ENCODE data around the gene SOX8.
A peak's percentile ranks its signal among the peaks of the same experiment; 100 is the strongest.

SOX8 gene

GRCh38 chr16:937311-937710 is 44.3 kb upstream of the SOX8 start:
- TF ChIP-seq PKNOX1 (IDR thresholded peaks at IDR 0.05) (peak; percentile 34; the same call in 1 of the 2 replicates), ZNF384 (IDR thresholded peaks at IDR 0.05) (no peak)
- DNase-seq (ENCODE audit: extremely low spot score) = no peak
- POLR2A ChIA-PET = no interaction called here

DNA sequence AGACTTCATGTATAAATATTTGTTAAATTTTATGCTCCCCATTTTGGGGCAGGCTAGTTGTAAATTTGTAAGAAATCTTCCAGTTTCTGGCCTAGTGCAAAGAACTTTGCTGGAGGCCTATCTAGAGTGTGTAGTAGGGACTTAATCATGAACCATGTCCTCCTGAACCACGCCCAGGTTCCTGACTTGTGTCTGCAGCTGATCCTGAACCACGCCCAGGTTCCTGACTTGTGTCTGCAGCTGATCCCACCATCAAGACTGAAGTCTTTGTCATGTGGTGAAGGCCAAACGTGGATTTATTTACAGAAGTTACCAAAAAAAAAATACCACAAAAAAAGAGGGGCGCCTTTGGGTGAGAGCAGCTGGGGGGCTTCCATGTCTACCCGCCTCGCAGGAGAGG is 43.8 kb upstream of the SOX8 start:
- no peak for DNase-seq (ENCODE audit: extremely low spot score)
- ChIA-PET CTCF (no interaction called here), POLR2A (no interaction called here)
- TF ChIP-seq LEF1 (IDR thresholded peaks at IDR 0.05; ENCODE audit: borderline replicate concordance) (no peak), ZNF384 (IDR thresholded peaks at IDR 0.05) (no peak), TARDBP (IDR thresholded peaks at IDR 0.05) (no peak), L3MBTL2 (conservative IDR thresholded peaks at IDR 0.05) (no peak), PKNOX1 (IDR thresholded peaks at IDR 0.05) (no peak), CTBP1 (IDR thresholded peaks at IDR 0.05; ENCODE audit: borderline replicate concordance) (no peak), SP1 (IDR thresholded peaks at IDR 0.05) (no peak), FOXK2 (IDR thresholded peaks at IDR 0.05) (no peak), ELF4 (IDR thresholded peaks at IDR 0.05) (no peak), HDGF (IDR thresholded peaks at IDR 0.05; ENCODE audit: borderline replicate concordance) (no peak), ARNT (IDR thresholded peaks at IDR 0.05) (no peak), NFRKB (IDR thresholded peaks at IDR 0.05) (no peak), FOXA1 (IDR thresholded peaks at IDR 0.05) (no peak), SUZ12 (IDR thresholded peaks at IDR 0.05) (no peak), FOXM1 (IDR thresholded peaks at IDR 0.05; ENCODE audit: borderline replicate concordance) (no peak)

More at GRCh38 chr16:937311-937710, 44.3 kb upstream of the SOX8 start:
- CTCF ChIA-PET = no interaction called here

DNA sequence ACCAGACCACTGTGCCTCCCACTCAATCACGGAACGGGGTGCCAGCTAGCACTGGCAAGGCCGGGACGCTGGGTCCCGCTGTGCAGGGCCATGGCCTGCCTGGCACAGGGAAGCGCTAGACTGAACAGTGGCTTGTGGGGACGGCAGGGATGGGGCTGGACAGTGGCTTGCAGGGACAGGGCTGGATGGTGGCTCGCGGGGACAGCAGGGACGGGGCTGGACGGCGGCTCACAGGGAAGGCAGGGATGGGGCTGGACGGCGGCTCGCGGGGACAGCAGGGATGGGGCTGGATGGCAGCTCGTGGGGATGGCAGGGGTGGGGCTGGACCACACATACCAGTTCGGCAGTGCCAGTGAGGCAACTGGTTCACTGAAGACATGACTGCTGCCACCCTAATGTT is 43.4 kb upstream of the SOX8 start:
- TF ChIP-seq ELF4 (IDR thresholded peaks at IDR 0.05) = no peak
- TF ChIP-seq FOXM1 (IDR thresholded peaks at IDR 0.05; ENCODE audit: borderline replicate concordance) = no peak
- TF ChIP-seq HDGF (IDR thresholded peaks at IDR 0.05; ENCODE audit: borderline replicate concordance) = no peak
- no peak for TF ChIP-seq SUZ12 (IDR thresholded peaks at IDR 0.05)
- TF ChIP-seq L3MBTL2 (conservative IDR thresholded peaks at IDR 0.05) = no peak
- no peak for TF ChIP-seq FOXK2 (IDR thresholded peaks at IDR 0.05)
- no peak for TF ChIP-seq TARDBP (IDR thresholded peaks at IDR 0.05)
- TF ChIP-seq FOXA1 (IDR thresholded peaks at IDR 0.05) = no peak
- DNase-seq (ENCODE audit: extremely low spot score) = no peak
- ChIA-PET CTCF (no interaction called here), POLR2A (no interaction called here)

DNA sequence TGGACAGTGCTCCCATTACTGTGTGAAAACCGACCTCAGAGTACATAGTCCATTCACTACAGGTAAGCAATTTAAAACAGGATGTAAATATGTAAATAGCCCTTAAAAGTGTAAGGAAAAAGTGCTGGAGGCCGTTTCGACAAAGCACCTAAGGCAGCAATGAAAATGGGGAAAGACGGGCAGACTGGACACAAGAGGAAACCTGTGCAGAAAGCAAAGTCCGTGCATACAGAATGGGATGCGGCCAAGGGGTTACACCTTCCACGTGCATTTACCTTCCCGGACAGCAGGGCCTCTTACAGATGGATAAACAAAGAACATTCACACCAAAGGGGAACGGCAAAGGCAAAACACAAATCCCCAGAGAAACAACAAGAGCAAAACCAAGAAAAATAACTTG is 42.8 kb upstream of the SOX8 start:
- ChIA-PET CTCF (no interaction called here), POLR2A (no interaction called here)
- DNase-seq (ENCODE audit: extremely low spot score) = no peak
- TF ChIP-seq SP1 (IDR thresholded peaks at IDR 0.05) (no peak), BHLHE40 (IDR thresholded peaks at IDR 0.05; ENCODE audit: borderline replicate concordance) (no peak), ARNT (IDR thresholded peaks at IDR 0.05) (no peak), PKNOX1 (IDR thresholded peaks at IDR 0.05) (no peak), CTBP1 (IDR thresholded peaks at IDR 0.05; ENCODE audit: borderline replicate concordance) (no peak), FOXK2 (IDR thresholded peaks at IDR 0.05) (no peak), NFRKB (IDR thresholded peaks at IDR 0.05) (no peak), FOXA1 (IDR thresholded peaks at IDR 0.05) (no peak), SUZ12 (IDR thresholded peaks at IDR 0.05) (no peak), L3MBTL2 (conservative IDR thresholded peaks at IDR 0.05) (no peak), HDGF (IDR thresholded peaks at IDR 0.05; ENCODE audit: borderline replicate concordance) (no peak), FOXM1 (IDR thresholded peaks at IDR 0.05; ENCODE audit: borderline replicate concordance) (no peak), LEF1 (IDR thresholded peaks at IDR 0.05; ENCODE audit: borderline replicate concordance) (no peak), ZNF384 (IDR thresholded peaks at IDR 0.05) (no peak), ELF4 (IDR thresholded peaks at IDR 0.05) (no peak), TARDBP (IDR thresholded peaks at IDR 0.05) (no peak)

- CTCF ChIA-PET = no interaction called here
- TF ChIP-seq FOXM1 (IDR thresholded peaks at IDR 0.05; ENCODE audit: borderline replicate concordance) (no peak), SP1 (IDR thresholded peaks at IDR 0.05) (no peak), ELF4 (IDR thresholded peaks at IDR 0.05) (no peak), ZNF384 (IDR thresholded peaks at IDR 0.05) (no peak), SUZ12 (IDR thresholded peaks at IDR 0.05) (no peak), LEF1 (IDR thresholded peaks at IDR 0.05; ENCODE audit: borderline replicate concordance) (no peak), PKNOX1 (IDR thresholded peaks at IDR 0.05) (no peak), HDGF (IDR thresholded peaks at IDR 0.05; ENCODE audit: borderline replicate concordance) (no peak)
- DNase-seq (ENCODE audit: extremely low spot score) = no peak
- POLR2A ChIA-PET = no interaction called here
These were observed 42.3 kb upstream of the SOX8 start for GRCh38 chr16:939311-939710.

DNA sequence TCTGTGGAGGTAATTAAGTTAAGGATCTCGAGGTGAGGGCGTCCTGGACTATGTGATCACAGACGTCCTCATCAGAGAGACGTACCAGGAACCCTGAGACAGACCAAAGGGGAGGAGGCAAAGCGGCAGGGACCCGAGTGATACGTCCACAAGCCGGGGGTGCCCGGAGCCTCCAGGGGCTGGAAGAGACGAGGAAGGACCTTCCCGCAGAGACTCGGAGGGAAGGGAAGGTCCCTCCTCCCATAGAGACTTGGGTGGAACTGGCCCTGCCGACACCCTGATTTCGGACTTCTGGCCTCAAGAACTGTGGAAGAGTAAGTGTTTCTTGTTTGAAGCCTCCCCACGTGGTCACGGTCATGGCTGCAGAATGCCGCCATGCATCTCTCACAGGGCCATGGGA is 41.6 kb upstream of the SOX8 start:
- CTCF ChIA-PET = no interaction called here
- no peak for DNase-seq (ENCODE audit: extremely low spot score)
- TF ChIP-seq SP1 (IDR thresholded peaks at IDR 0.05) = no peak
- no peak for TF ChIP-seq ZNF384 (IDR thresholded peaks at IDR 0.05)
- POLR2A ChIA-PET = no interaction called here
